IMR-90 (cell line): ENCODE measurements around the gene CYP4B1. TPM values are rescaled to one million over a fixed set of nuclear protein-coding genes. Genes with fewer than 3 reads are reported as not detected.

Experiments
- ATAC-seq: fragments of 200-7000 bp; cut with Tn5 transposase; 2 replicates; pipeline ENCODE4 v1.9.1; 2020; ENCODE audit warnings: low read depth, mild to moderate bottlenecking, moderate library complexity
- BruUV-seq: library from RNA; stranded (reverse); fragments of 400-500 nt; replicated peaks from 2 replicates; lab custom pipeline; 2021; lab: Mats Ljungman, UMichigan
- CTCF ChIA-PET: fragments of 300-600 bp; formaldehyde crosslinking; extraction: SDS; loops from one replicate; lab custom pipeline; 2021; ENCODE audit warnings: antibody characterized with exemption; lab: Yijun Ruan, JAX
- POLR2A ChIA-PET: fragments of 300-600 bp; sonication (Branson Sonifier 250); formaldehyde crosslinking; loops from one replicate; lab custom pipeline; 2022; ENCODE audit warnings: antibody characterized with exemption; ENCODE audit not compliant: unreplicated experiment; lab: Charles Lee
- DNase-seq: peaks from one replicate; pipeline ENCODE4 v3.0.0; 2013
- H2AFZ ChIP-seq: replicated peaks from 2 replicates; pipeline ENCODE3; 2013; ENCODE audit warnings: low read length, mild to moderate bottlenecking; ENCODE audit not compliant: poor library complexity
- H2AK5ac ChIP-seq: 2 replicates; pipeline ENCODE4 v1.6.1; 2013; ENCODE audit warnings: low read depth, low read length, inconsistent platforms
- H2AK9ac ChIP-seq: replicated peaks from 2 replicates; pipeline ENCODE3; 2013; ENCODE audit warnings: mild to moderate bottlenecking, low read depth, low read length, moderate library complexity; ENCODE audit not compliant: poor library complexity
- H2BK120ac ChIP-seq: 2 replicates; pipeline ENCODE4 v1.6.1; 2013; ENCODE audit warnings: low read depth, low read length, inconsistent platforms
- H2BK15ac ChIP-seq: 3 replicates; pipeline ENCODE4 v1.6.1; 2013; ENCODE audit warnings: low read depth, low read length, inconsistent platforms
- H2BK20ac ChIP-seq: 2 replicates; pipeline ENCODE4 v1.6.1; 2013; ENCODE audit warnings: low read depth, mild to moderate bottlenecking, inconsistent platforms, low read length, moderate library complexity
- H2BK5ac ChIP-seq: 2 replicates; pipeline ENCODE4 v1.6.1; 2013; ENCODE audit warnings: mild to moderate bottlenecking, low read depth, low read length, inconsistent platforms; ENCODE audit not compliant: poor library complexity, severe bottlenecking
- H3K14ac ChIP-seq: replicated peaks from 2 replicates; pipeline ENCODE4 v1.6.1; 2013; ENCODE audit warnings: low read depth, low read length, inconsistent platforms
- H3K18ac ChIP-seq: 2 replicates; pipeline ENCODE4 v1.6.1; 2013; ENCODE audit warnings: low read depth, low read length, control low read depth
- H3K23ac ChIP-seq: 2 replicates; pipeline ENCODE4 v1.6.1; 2013; ENCODE audit warnings: low read depth, low read length, inconsistent platforms
- H3K27ac ChIP-seq: 2 replicates; pipeline ENCODE4 v1.5.1; 2013; ENCODE audit warnings: mild to moderate bottlenecking, control low read depth, low read length; ENCODE audit not compliant: insufficient read depth
- H3K27me3 ChIP-seq: 2 replicates; pipeline ENCODE4 v1.6.1; 2013; ENCODE audit warnings: low read length; ENCODE audit not compliant: control insufficient read depth, insufficient read depth
- H3K36me3 ChIP-seq: 2 replicates; pipeline ENCODE4 v1.6.1; 2013; ENCODE audit warnings: low read length, mixed read lengths; ENCODE audit not compliant: control insufficient read depth, insufficient read depth
- H3K4ac ChIP-seq: 2 replicates; pipeline ENCODE4 v1.6.1; 2013; ENCODE audit warnings: low read depth, low read length, inconsistent platforms
- H3K4me1 ChIP-seq: 2 replicates; pipeline ENCODE4 v1.6.1; 2013; ENCODE audit warnings: low read length, mixed read lengths; ENCODE audit not compliant: control insufficient read depth, insufficient read depth
- H3K4me2 ChIP-seq: 2 replicates; pipeline ENCODE4 v1.6.1; 2013; ENCODE audit warnings: low read depth, mild to moderate bottlenecking, control low read depth, low read length, moderate library complexity
- H3K4me3 ChIP-seq: 2 replicates; pipeline ENCODE4 v1.5.1; 2013; ENCODE audit warnings: low read depth, mild to moderate bottlenecking, control low read depth, low read length, moderate library complexity; ENCODE audit not compliant: insufficient read depth
- H3K56ac ChIP-seq: 2 replicates; pipeline ENCODE4 v1.6.1; 2013; ENCODE audit warnings: low read length, inconsistent platforms; ENCODE audit not compliant: insufficient read depth; ENCODE audit errors: extremely low read depth
- H3K79me1 ChIP-seq, 2 experiments: 2 replicates each; pipeline ENCODE4 v1.6.1; 2013; ENCODE audit warnings: low read length in 2 of 2, inconsistent platforms in 1 of 2, low read depth in 1 of 2
- H3K9ac ChIP-seq: 2 replicates; pipeline ENCODE4 v1.6.1; 2013; ENCODE audit warnings: low read depth, low read length, control low read depth
- H3K9me1 ChIP-seq: 2 replicates; pipeline ENCODE4 v1.6.1; 2013; ENCODE audit warnings: low read length, inconsistent platforms; ENCODE audit not compliant: insufficient read depth
- H3K9me3 ChIP-seq: 2 replicates; pipeline ENCODE4 v1.6.1; 2013; ENCODE audit warnings: low read length; ENCODE audit not compliant: control insufficient read depth, insufficient read depth
- H4K20me1 ChIP-seq: 2 replicates; pipeline ENCODE4 v1.6.1; 2013; ENCODE audit warnings: low read length, inconsistent platforms; ENCODE audit not compliant: insufficient read depth
- H4K5ac ChIP-seq: 2 replicates; pipeline ENCODE4 v1.6.1; 2013; ENCODE audit warnings: mild to moderate bottlenecking, low read depth, low read length, control low read depth
- H4K8ac ChIP-seq, 2 experiments: 2 replicates each; pipeline ENCODE4 v1.6.1; 2013; ENCODE audit warnings: low read depth in 2 of 2, low read length in 2 of 2, control low read depth in 1 of 2, inconsistent platforms in 1 of 2
- H4K91ac ChIP-seq: 2 replicates; pipeline ENCODE4 v1.6.1; 2013; ENCODE audit warnings: low read depth, low read length, inconsistent platforms; ENCODE audit not compliant: insufficient read depth
- BHLHE40 ChIP-seq: fragments of 150-350 bp; IDR thresholded peaks from 2 replicates; pipeline ENCODE4 v1.6.1; 2016; ENCODE audit warnings: mild to moderate bottlenecking, low read depth, low read length
- CEBPB ChIP-seq: IDR thresholded peaks from 2 replicates; pipeline ENCODE4 v1.6.1; 2012; ENCODE audit warnings: low read depth, low read length, improper control_type of control experiment
- FOS ChIP-seq: fragments of 150-350 bp; IDR thresholded peaks from 2 replicates; pipeline ENCODE4 v1.6.1; 2016; ENCODE audit warnings: low read depth, low read length
- MAFK ChIP-seq: IDR thresholded peaks from 2 replicates; pipeline ENCODE4 v1.6.1; 2012; ENCODE audit warnings: low read depth, low read length, improper control_type of control experiment
- MAZ ChIP-seq: IDR thresholded peaks from 2 replicates; pipeline ENCODE4 v1.6.1; 2012; ENCODE audit warnings: low read depth, mild to moderate bottlenecking, low read length, improper control_type of control experiment, moderate library complexity, borderline replicate concordance
- MXI1 ChIP-seq: IDR thresholded peaks from 2 replicates; pipeline ENCODE4 v1.6.1; 2012; ENCODE audit warnings: low read depth, mild to moderate bottlenecking, low read length, moderate library complexity, borderline replicate concordance
- NFE2L2 ChIP-seq: fragments of 150-350 bp; IDR thresholded peaks from 2 replicates; pipeline ENCODE4 v1.6.1; 2016; ENCODE audit warnings: low read depth, mild to moderate bottlenecking, low read length
- RAD21 ChIP-seq: IDR thresholded peaks from 2 replicates; pipeline ENCODE4 v1.6.1; 2012; ENCODE audit warnings: low read length, improper control_type of control experiment
- RFX5 ChIP-seq: IDR thresholded peaks from 2 replicates; pipeline ENCODE4 v1.8.0; 2012; ENCODE audit warnings: low read depth, mild to moderate bottlenecking, low read length, moderate library complexity
- SMC3 ChIP-seq: fragments of 150-350 bp; IDR thresholded peaks from 2 replicates; pipeline ENCODE4 v1.6.1; 2016; ENCODE audit warnings: low read depth, mild to moderate bottlenecking, antibody characterized with exemption, low read length, moderate library complexity
- WGBS, 2 experiments: methylation state at CpG; one replicate each; pipeline versions ENCODE4 v1.1.5 to v1.1.7; 2013; ENCODE audit warnings: missing lambda C conversion rate in 2 of 2; ENCODE audit not compliant: insufficient read length in 1 of 2; ENCODE audit errors: extremely low coverage in 2 of 2; 5-methylcytosine and 5-hydroxymethylcytosine counted together
- dilution Hi-C: fragments of 300-500 bp; cut with HindIII; formaldehyde crosslinking; loops from one replicate; pipeline ENCODE4 v1.14.3; 2018; ENCODE audit warnings: low sequenced_read_pairs; ENCODE audit not compliant: unreplicated experiment
- in situ Hi-C: fragments of 300-500 bp; cut with MboI; formaldehyde crosslinking; loops from 3 replicates; pipeline ENCODE4 v1.14.3; 2019; ENCODE audit warnings: low sequenced_read_pairs, inconsistent platforms, mixed read lengths
- intact Hi-C: fragments of 100-400 bp; cut with micrococcal nuclease; formaldehyde crosslinking; loops from 2 replicates; pipeline ENCODE4 v1.10.0; 2022
- polyA plus RNA-seq, 3 experiments: library from polyadenylated mRNA; depleted of rRNA; stranded (reverse); fragments of >200 nt; gene quantifications; 2 replicates each; pipeline ENCODE4 v1.2.3, GENCODE V29; 2012; ENCODE audit warnings: low replicate concordance in 1 of 3
- total RNA-seq: library from RNA; depleted of rRNA; stranded (reverse); fragments of >200 nt; gene quantifications from 2 replicates; pipeline ENCODE4 v1.2.3, GENCODE V29; 2012
- TF ChIP-seq, protein P1 (sequence below): conservative IDR thresholded peaks from 2 replicates; pipeline ENCODE4 v1.5.1; 2012; ENCODE audit warnings: mild to moderate bottlenecking, low read depth, low read length, improper control_type of control experiment
- TF ChIP-seq, protein P2 (sequence below): fragments of 150-350 bp; IDR thresholded peaks from 2 replicates; pipeline ENCODE4 v1.6.1; 2017; ENCODE audit warnings: mild to moderate bottlenecking, antibody characterized with exemption, low read length, low read depth
- TF ChIP-seq, protein P3 (sequence below): fragments of 150-350 bp; IDR thresholded peaks from 2 replicates; pipeline ENCODE4 v1.6.1; 2016; ENCODE audit warnings: low read depth, mild to moderate bottlenecking, low read length, moderate library complexity, borderline replicate concordance

Gene CYP4B1
- total and polyA plus RNA-seq, 2 of the 4 experiments (the other 2 are of a cell fraction): not detected

DNA sequence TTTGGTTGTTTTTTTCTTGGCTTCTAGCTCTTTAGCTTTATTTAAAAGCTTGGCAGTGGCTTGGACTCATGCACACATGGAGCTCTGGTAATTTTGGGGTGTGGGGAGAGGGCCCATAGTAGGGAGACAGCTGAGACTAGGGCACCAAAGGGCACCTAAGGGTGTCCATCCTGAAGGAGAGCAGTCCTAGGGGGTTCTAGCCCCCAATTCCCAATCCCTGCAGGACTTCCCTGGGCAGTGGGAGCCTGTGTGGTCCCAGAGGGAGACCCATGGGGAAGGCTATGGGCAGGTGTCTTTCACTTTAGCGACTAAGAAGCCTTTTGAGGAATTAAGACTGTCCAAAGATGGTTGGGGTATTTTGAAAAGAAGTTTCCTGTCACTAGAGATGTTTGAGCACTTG, 6.9 kb downstream of the CYP4B1 start:
- Histone ChIP-seq H3K23ac (no peak overlapping the region), H2AFZ (no peak overlapping the region), H3K79me1 (no peaks in the 10 kb centered on the region), H4K5ac (no peak overlapping the region), H2BK15ac (no peak overlapping the region), H3K9ac (no peak overlapping the region), H3K4me2 (no peak overlapping the region), H3K9me3 (peaks cover 20% of the 10 kb centered on the region), H3K4me1 (no peaks in the 10 kb centered on the region), H3K18ac (no peak overlapping the region), H3K9me1 (no peaks in the 10 kb centered on the region), H3K36me3 (no peaks in the 10 kb centered on the region), H3K27ac (no peak overlapping the region), H2BK20ac (no peak overlapping the region), H2AK5ac (no peak overlapping the region), H3K4ac (no peak overlapping the region), H4K91ac (no peak overlapping the region), H2BK5ac (no peak overlapping the region), H3K27me3 (no peaks in the 10 kb centered on the region), H3K56ac (no peak overlapping the region), H4K8ac (no peak overlapping the region), H4K20me1 (no peaks in the 10 kb centered on the region), H2BK120ac (no peak overlapping the region), H2AK9ac (no peak overlapping the region), H3K4me3 (no peak overlapping the region), H3K14ac (no peak overlapping the region)
- ChIA-PET CTCF (no interaction called here), POLR2A (no interaction called here)
- no CpG with 5 or more reads among the region's 1 CpG for WGBS, 2 experiments
- DNase-seq: no peak
- dilution Hi-C loops: no loop called here
- TF ChIP-seq, protein P1, sequence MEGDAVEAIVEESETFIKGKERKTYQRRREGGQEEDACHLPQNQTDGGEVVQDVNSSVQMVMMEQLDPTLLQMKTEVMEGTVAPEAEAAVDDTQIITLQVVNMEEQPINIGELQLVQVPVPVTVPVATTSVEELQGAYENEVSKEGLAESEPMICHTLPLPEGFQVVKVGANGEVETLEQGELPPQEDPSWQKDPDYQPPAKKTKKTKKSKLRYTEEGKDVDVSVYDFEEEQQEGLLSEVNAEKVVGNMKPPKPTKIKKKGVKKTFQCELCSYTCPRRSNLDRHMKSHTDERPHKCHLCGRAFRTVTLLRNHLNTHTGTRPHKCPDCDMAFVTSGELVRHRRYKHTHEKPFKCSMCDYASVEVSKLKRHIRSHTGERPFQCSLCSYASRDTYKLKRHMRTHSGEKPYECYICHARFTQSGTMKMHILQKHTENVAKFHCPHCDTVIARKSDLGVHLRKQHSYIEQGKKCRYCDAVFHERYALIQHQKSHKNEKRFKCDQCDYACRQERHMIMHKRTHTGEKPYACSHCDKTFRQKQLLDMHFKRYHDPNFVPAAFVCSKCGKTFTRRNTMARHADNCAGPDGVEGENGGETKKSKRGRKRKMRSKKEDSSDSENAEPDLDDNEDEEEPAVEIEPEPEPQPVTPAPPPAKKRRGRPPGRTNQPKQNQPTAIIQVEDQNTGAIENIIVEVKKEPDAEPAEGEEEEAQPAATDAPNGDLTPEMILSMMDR: no peak
- TF ChIP-seq FOS: no peak
- no peak for TF ChIP-seq RAD21
- TF ChIP-seq, protein P2, sequence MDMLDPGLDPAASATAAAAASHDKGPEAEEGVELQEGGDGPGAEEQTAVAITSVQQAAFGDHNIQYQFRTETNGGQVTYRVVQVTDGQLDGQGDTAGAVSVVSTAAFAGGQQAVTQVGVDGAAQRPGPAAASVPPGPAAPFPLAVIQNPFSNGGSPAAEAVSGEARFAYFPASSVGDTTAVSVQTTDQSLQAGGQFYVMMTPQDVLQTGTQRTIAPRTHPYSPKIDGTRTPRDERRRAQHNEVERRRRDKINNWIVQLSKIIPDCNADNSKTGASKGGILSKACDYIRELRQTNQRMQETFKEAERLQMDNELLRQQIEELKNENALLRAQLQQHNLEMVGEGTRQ: no peak
- TF ChIP-seq SMC3: no peak
- no peak for TF ChIP-seq MAFK
- TF ChIP-seq CEBPB: no peak
- TF ChIP-seq, protein P3, sequence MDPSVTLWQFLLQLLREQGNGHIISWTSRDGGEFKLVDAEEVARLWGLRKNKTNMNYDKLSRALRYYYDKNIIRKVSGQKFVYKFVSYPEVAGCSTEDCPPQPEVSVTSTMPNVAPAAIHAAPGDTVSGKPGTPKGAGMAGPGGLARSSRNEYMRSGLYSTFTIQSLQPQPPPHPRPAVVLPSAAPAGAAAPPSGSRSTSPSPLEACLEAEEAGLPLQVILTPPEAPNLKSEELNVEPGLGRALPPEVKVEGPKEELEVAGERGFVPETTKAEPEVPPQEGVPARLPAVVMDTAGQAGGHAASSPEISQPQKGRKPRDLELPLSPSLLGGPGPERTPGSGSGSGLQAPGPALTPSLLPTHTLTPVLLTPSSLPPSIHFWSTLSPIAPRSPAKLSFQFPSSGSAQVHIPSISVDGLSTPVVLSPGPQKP: no peak
- no peak for TF ChIP-seq RFX5
- no peak for TF ChIP-seq MXI1
- TF ChIP-seq NFE2L2: no peak
- TF ChIP-seq MAZ: no peak
- TF ChIP-seq BHLHE40: no peak
- no peak for ATAC-seq
- intact Hi-C loops: no loop called here
- BruUV-seq: no TSS peak
- in situ Hi-C loops: no loop called here
